Measurements from ENCODE around the gene SSRP1. TPM values are rescaled to one million over a fixed set of nuclear protein-coding genes. Genes with fewer than 3 reads are reported as not detected.

The SSRP1 gene
- total and polyA plus RNA-seq, 2 experiments from 2014 or later, result 205 to 216 TPM

GRCh38 chr11:57378186-57378585, 42.5 kb upstream of the SSRP1 start:
- peaks cover 2% of the 10 kb centered on the region; the same call in 2 of the 3 replicates for H3K4me1 Mint-ChIP-seq
- no peaks in the 10 kb centered on the region for H3K27me3 ChIP-seq (ENCODE audit: insufficient read depth)
- H3K4me3 Mint-ChIP-seq, result no peak overlapping the region
- no peaks in the 10 kb centered on the region for H3K36me3 ChIP-seq (ENCODE audit: insufficient read depth)
- H3K27me3 Mint-ChIP-seq (ENCODE audit: insufficient read depth, low read depth, poor library complexity), result peaks cover 11% of the 10 kb centered on the region
- no peak overlapping the region for H3K4me3 ChIP-seq
- H3K79me2 ChIP-seq (replicated peaks; ENCODE audit: insufficient read depth), result no peaks in the 10 kb centered on the region
- no peak overlapping the region for H3K27ac ChIP-seq (ENCODE audit: low read depth)
- H4K20me1 ChIP-seq (replicated peaks; ENCODE audit: insufficient read depth), result no peaks in the 10 kb centered on the region
- ATAC-seq (no peak), DNase-seq (ENCODE audit: low spot score) (no peak)
- no peaks in the 10 kb centered on the region for H3K4me1 ChIP-seq (ENCODE audit: insufficient read depth)
- no peak overlapping the region for H3K4me2 ChIP-seq
- H3K9me3 Mint-ChIP-seq, result peaks cover 3% of the 10 kb centered on the region; the same call in 1 of the 3 replicates
- H3K9me2 ChIP-seq (ENCODE audit: insufficient read depth), result no peaks in the 10 kb centered on the region
- H3F3A ChIP-seq (replicated peaks; ENCODE audit: low read depth), result no peaks in the 10 kb centered on the region
- H3K36me3 Mint-ChIP-seq (ENCODE audit: low read depth), result no peaks in the 10 kb centered on the region
- no peak overlapping the region for H2AFZ ChIP-seq
- TF ChIP-seq POLR2AphosphoS5 (IDR thresholded peaks at IDR 0.05; ENCODE audit: low read depth) (no peak), EZH2phosphoT487 (IDR thresholded peaks at IDR 0.05; ENCODE audit: unreplicated experiment) (no peak), STAT1 (IDR thresholded peaks at IDR 0.05; ENCODE audit: unreplicated experiment) (no peak), JUNB (IDR thresholded peaks at IDR 0.05; ENCODE audit: unreplicated experiment) (no peak), ZNF114 (CRISPR knock-in tag; IDR thresholded peaks at IDR 0.05) (no peak), REST (IDR thresholded peaks at IDR 0.05; ENCODE audit: unreplicated experiment) (no peak), ZNF331 (CRISPR knock-in tag; IDR thresholded peaks at IDR 0.05; ENCODE audit: low read depth) (no peak), NANOG (IDR thresholded peaks at IDR 0.05; ENCODE audit: borderline replicate concordance) (no peak), EZH2 (IDR thresholded peaks at IDR 0.05; ENCODE audit: low read depth, unreplicated experiment) (no peak), ETS1 (IDR thresholded peaks at IDR 0.05) (no peak), CREB1 (CRISPR knock-in tag; IDR thresholded peaks at IDR 0.05; ENCODE audit: low read depth) (no peak)
- TF ChIP-seq, protein P1, sequence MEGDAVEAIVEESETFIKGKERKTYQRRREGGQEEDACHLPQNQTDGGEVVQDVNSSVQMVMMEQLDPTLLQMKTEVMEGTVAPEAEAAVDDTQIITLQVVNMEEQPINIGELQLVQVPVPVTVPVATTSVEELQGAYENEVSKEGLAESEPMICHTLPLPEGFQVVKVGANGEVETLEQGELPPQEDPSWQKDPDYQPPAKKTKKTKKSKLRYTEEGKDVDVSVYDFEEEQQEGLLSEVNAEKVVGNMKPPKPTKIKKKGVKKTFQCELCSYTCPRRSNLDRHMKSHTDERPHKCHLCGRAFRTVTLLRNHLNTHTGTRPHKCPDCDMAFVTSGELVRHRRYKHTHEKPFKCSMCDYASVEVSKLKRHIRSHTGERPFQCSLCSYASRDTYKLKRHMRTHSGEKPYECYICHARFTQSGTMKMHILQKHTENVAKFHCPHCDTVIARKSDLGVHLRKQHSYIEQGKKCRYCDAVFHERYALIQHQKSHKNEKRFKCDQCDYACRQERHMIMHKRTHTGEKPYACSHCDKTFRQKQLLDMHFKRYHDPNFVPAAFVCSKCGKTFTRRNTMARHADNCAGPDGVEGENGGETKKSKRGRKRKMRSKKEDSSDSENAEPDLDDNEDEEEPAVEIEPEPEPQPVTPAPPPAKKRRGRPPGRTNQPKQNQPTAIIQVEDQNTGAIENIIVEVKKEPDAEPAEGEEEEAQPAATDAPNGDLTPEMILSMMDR (conservative IDR thresholded peaks at IDR 0.05; ENCODE audit: low read depth in 2 of 2), result no peak
- TF ChIP-seq, protein P2, sequence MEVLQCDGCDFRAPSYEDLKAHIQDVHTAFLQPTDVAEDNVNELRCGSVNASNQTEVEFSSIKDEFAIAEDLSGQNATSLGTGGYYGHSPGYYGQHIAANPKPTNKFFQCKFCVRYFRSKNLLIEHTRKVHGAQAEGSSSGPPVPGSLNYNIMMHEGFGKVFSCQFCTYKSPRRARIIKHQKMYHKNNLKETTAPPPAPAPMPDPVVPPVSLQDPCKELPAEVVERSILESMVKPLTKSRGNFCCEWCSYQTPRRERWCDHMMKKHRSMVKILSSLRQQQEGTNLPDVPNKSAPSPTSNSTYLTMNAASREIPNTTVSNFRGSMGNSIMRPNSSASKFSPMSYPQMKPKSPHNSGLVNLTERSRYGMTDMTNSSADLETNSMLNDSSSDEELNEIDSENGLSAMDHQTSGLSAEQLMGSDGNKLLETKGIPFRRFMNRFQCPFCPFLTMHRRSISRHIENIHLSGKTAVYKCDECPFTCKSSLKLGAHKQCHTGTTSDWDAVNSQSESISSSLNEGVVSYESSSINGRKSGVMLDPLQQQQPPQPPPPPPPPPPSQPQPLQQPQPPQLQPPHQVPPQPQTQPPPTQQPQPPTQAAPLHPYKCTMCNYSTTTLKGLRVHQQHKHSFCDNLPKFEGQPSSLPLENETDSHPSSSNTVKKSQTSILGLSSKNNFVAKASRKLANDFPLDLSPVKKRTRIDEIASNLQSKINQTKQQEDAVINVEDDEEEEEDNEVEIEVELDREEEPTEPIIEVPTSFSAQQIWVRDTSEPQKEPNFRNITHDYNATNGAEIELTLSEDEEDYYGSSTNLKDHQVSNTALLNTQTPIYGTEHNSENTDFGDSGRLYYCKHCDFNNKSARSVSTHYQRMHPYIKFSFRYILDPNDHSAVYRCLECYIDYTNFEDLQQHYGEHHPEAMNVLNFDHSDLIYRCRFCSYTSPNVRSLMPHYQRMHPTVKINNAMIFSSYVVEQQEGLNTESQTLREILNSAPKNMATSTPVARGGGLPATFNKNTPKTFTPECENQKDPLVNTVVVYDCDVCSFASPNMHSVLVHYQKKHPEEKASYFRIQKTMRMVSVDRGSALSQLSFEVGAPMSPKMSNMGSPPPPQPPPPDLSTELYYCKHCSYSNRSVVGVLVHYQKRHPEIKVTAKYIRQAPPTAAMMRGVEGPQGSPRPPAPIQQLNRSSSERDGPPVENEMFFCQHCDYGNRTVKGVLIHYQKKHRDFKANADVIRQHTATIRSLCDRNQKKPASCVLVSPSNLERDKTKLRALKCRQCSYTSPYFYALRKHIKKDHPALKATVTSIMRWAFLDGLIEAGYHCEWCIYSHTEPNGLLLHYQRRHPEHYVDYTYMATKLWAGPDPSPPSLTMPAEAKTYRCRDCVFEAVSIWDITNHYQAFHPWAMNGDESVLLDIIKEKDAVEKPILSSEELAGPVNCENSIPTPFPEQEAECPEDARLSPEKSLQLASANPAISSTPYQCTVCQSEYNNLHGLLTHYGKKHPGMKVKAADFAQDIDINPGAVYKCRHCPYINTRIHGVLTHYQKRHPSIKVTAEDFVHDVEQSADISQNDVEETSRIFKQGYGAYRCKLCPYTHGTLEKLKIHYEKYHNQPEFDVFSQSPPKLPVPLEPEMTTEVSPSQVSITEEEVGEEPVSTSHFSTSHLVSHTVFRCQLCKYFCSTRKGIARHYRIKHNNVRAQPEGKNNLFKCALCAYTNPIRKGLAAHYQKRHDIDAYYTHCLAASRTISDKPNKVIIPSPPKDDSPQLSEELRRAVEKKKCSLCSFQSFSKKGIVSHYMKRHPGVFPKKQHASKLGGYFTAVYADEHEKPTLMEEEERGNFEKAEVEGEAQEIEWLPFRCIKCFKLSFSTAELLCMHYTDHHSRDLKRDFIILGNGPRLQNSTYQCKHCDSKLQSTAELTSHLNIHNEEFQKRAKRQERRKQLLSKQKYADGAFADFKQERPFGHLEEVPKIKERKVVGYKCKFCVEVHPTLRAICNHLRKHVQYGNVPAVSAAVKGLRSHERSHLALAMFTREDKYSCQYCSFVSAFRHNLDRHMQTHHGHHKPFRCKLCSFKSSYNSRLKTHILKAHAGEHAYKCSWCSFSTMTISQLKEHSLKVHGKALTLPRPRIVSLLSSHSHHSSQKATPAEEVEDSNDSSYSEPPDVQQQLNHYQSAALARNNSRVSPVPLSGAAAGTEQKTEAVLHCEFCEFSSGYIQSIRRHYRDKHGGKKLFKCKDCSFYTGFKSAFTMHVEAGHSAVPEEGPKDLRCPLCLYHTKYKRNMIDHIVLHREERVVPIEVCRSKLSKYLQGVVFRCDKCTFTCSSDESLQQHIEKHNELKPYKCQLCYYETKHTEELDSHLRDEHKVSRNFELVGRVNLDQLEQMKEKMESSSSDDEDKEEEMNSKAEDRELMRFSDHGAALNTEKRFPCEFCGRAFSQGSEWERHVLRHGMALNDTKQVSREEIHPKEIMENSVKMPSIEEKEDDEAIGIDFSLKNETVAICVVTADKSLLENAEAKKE (CRISPR knock-in tag; IDR thresholded peaks at IDR 0.05), result no peak
- no peak overlapping the region for H3K27ac Mint-ChIP-seq
